H1 (cell line): ENCODE results near the gene BSN. TPM values are rescaled to one million over a fixed set of nuclear protein-coding genes. Genes with fewer than 3 reads are reported as not detected.

Source experiments
- CTCF ChIA-PET: fragments of 300-600 bp; sonication (Branson Sonifier 250); formaldehyde crosslinking; loops from one replicate; lab custom pipeline; 2021; ENCODE audit not compliant: partially characterized antibody; lab: Charles Lee
- POLR2A ChIA-PET: fragments of 300-600 bp; sonication (Branson Sonifier 250); formaldehyde crosslinking; loops from one replicate; lab custom pipeline; 2021; ENCODE audit warnings: inconsistent platforms; ENCODE audit not compliant: partially characterized antibody; lab: Charles Lee
- DNase-seq, 2 experiments: peaks; one replicate each; pipeline versions ENCODE4 v3.0.0 to v3.0.0-alpha.2; 2010 to 2022; ENCODE audit warnings: low spot score in 2 of 2, low read depth in 1 of 2, mixed read lengths in 1 of 2
- FAIRE-seq: peaks from 2 replicates; lab custom pipeline; 2011; peaks lifted over from hg19 to GRCh38; lab: Jason Lieb, UNC
- H2AFZ ChIP-seq: 2 replicates; pipeline ENCODE4 v1.8.1; 2012; ENCODE audit warnings: low read length, inconsistent platforms
- H2AK5ac ChIP-seq: 2 replicates; pipeline ENCODE4 v1.6.1; 2013; ENCODE audit warnings: low read depth, low read length
- H2BK120ac ChIP-seq: replicated peaks from 2 replicates; pipeline ENCODE3; 2013; ENCODE audit warnings: low read depth, low read length, inconsistent platforms
- H2BK12ac ChIP-seq: 2 replicates; pipeline ENCODE4 v1.6.1; 2013; ENCODE audit warnings: low read depth, low read length
- H2BK15ac ChIP-seq: 2 replicates; pipeline ENCODE4 v1.6.1; 2013; ENCODE audit warnings: low read length
- H2BK20ac ChIP-seq: 2 replicates; pipeline ENCODE4 v1.6.1; 2013; ENCODE audit warnings: low read length
- H2BK5ac ChIP-seq: 2 replicates; pipeline ENCODE4 v1.6.1; 2013; ENCODE audit warnings: low read depth, low read length
- H3K14ac ChIP-seq: 2 replicates; pipeline ENCODE4 v1.6.1; 2013; ENCODE audit warnings: inconsistent platforms; ENCODE audit not compliant: insufficient read length
- H3K18ac ChIP-seq: 2 replicates; pipeline ENCODE4 v1.6.1; 2013; ENCODE audit warnings: low read length; ENCODE audit errors: extremely low read depth
- H3K23ac ChIP-seq: 2 replicates; pipeline ENCODE4 v1.6.1; 2013; ENCODE audit warnings: inconsistent platforms; ENCODE audit not compliant: insufficient read length
- H3K23me2 ChIP-seq: 2 replicates; pipeline ENCODE4 v1.6.1; 2013; ENCODE audit warnings: low read depth, low read length
- H3K27ac ChIP-seq: 2 replicates; pipeline ENCODE4 v1.6.1; 2011; ENCODE audit warnings: low read depth, low read length, inconsistent platforms
- H3K27me3 ChIP-seq, 4 experiments: replicated peaks in 1 of 4; 1 replicate in 1 of 4; 2 replicates in 3 of 4; pipeline versions ENCODE4 v1.6.1 to v1.8.1; 2011 to 2013; ENCODE audit warnings: low read length in 3 of 4, mild to moderate bottlenecking in 3 of 4, inconsistent platforms in 2 of 4, mixed read lengths in 2 of 4, moderate library complexity in 1 of 4; ENCODE audit not compliant: control insufficient read depth in 3 of 4, insufficient read depth in 3 of 4; ENCODE audit errors: extremely low read depth in 1 of 4
- H3K36me3 ChIP-seq, 4 experiments: 2 replicates each; pipeline versions ENCODE4 v1.6.1 to v1.8.1; 2011 to 2013; ENCODE audit warnings: mild to moderate bottlenecking in 4 of 4, low read length in 3 of 4, moderate library complexity in 2 of 4, control low read depth in 1 of 4, inconsistent platforms in 1 of 4; ENCODE audit not compliant: insufficient read depth in 4 of 4, control insufficient read depth in 2 of 4
- H3K4ac ChIP-seq: replicated peaks from 2 replicates; pipeline ENCODE3; 2013; ENCODE audit warnings: low read length, low read depth, mixed read lengths, inconsistent platforms; ENCODE audit not compliant: insufficient read length
- H3K4me1 ChIP-seq, 4 experiments: replicated peaks in 1 of 4; 1 replicate in 1 of 4; 2 replicates in 3 of 4; pipeline versions ENCODE4 v1.6.1 to v1.8.1; 2011 to 2013; ENCODE audit warnings: low read length in 3 of 4, inconsistent platforms in 2 of 4, mixed read lengths in 1 of 4; ENCODE audit not compliant: insufficient read depth in 4 of 4, control insufficient read depth in 3 of 4
- H3K4me2 ChIP-seq, 2 experiments: 2 replicates each; pipeline versions ENCODE4 v1.6.1 to v1.8.1; 2011 to 2013; ENCODE audit warnings: low read depth in 2 of 2, low read length in 2 of 2, control low read depth in 1 of 2, inconsistent platforms in 1 of 2, mild to moderate bottlenecking in 1 of 2; ENCODE audit not compliant: insufficient read depth in 1 of 2
- H3K4me3 ChIP-seq, 4 experiments: fragments of 200-600, 300-600 bp in 1 of 4; sonication (generic), shearing (Covaris generic), sonication (Bioruptor Twin) in 1 of 4; 2 replicates each; pipeline versions ENCODE4 v1.5.1 to v1.8.1; 2011 to 2016; ENCODE audit warnings: low read length in 4 of 4, low read depth in 3 of 4, control low read depth in 2 of 4, inconsistent platforms in 2 of 4, mild to moderate bottlenecking in 2 of 4, mixed read lengths in 1 of 4, moderate library complexity in 1 of 4; ENCODE audit not compliant: insufficient read depth in 2 of 4; ENCODE audit errors: extremely low read depth in 1 of 4
- H3K56ac ChIP-seq: replicated peaks from 2 replicates; pipeline ENCODE3; 2013; ENCODE audit warnings: low read depth, mild to moderate bottlenecking, mixed read lengths, low read length, inconsistent platforms; ENCODE audit not compliant: insufficient read length
- H3K79me1 ChIP-seq: 2 replicates; pipeline ENCODE4 v1.6.1; 2013; ENCODE audit warnings: low read depth, low read length, control low read depth
- H3K79me2 ChIP-seq, 2 experiments: 2 replicates each; pipeline versions ENCODE4 v1.6.1 to v1.8.1; 2012 to 2013; ENCODE audit warnings: low read length in 2 of 2, mild to moderate bottlenecking in 2 of 2, inconsistent platforms in 1 of 2; ENCODE audit not compliant: insufficient read depth in 2 of 2, control insufficient read depth in 1 of 2
- H3K9ac ChIP-seq, 4 experiments: replicated peaks in 1 of 4; 1 replicate in 1 of 4; 2 replicates in 3 of 4; pipeline versions ENCODE4 v1.6.1 to v1.8.1; 2011 to 2013; ENCODE audit warnings: low read depth in 3 of 4, low read length in 3 of 4, control low read depth in 2 of 4, mild to moderate bottlenecking in 2 of 4, moderate library complexity in 2 of 4, inconsistent platforms in 1 of 4; ENCODE audit errors: extremely low read depth in 1 of 4
- H3K9me3 ChIP-seq, 2 experiments: 2 replicates each; pipeline versions ENCODE4 v1.6.1 to v1.8.1; 2012 to 2013; ENCODE audit warnings: mild to moderate bottlenecking in 2 of 2, moderate library complexity in 2 of 2, control low read depth in 1 of 2, inconsistent platforms in 1 of 2, low read depth in 1 of 2, low read length in 1 of 2, mixed read lengths in 1 of 2; ENCODE audit not compliant: insufficient read depth in 2 of 2
- H4K20me1 ChIP-seq, 2 experiments: replicated peaks in 1 of 2; 2 replicates each; pipeline versions ENCODE3 to v1.8.1; 2011 to 2013; ENCODE audit warnings: inconsistent platforms in 2 of 2, low read length in 2 of 2, mild to moderate bottlenecking in 1 of 2; ENCODE audit not compliant: insufficient read depth in 2 of 2, control insufficient read depth in 1 of 2
- H4K5ac ChIP-seq: 2 replicates; pipeline ENCODE4 v1.6.1; 2013; ENCODE audit warnings: low read length, low read depth, mixed read lengths, inconsistent platforms; ENCODE audit not compliant: insufficient read length
- H4K8ac ChIP-seq: 2 replicates; pipeline ENCODE4 v1.8.0; 2013; ENCODE audit warnings: mild to moderate bottlenecking, moderate library complexity, low read length, inconsistent platforms; ENCODE audit not compliant: insufficient read depth; ENCODE audit errors: extremely low read depth
- H4K91ac ChIP-seq: replicated peaks from 2 replicates; pipeline ENCODE3; 2013; ENCODE audit warnings: low read length, mixed read lengths, inconsistent platforms; ENCODE audit not compliant: insufficient read length
- BACH1 ChIP-seq: IDR thresholded peaks from 2 replicates; pipeline ENCODE4 v1.6.1; 2012; ENCODE audit warnings: low read length, improper control_type of control experiment
- CBX8 ChIP-seq: fragments of 300-800, 300-1000 bp; sonication (generic); IDR thresholded peaks from 2 replicates; pipeline ENCODE4 v1.7.1; 2016; ENCODE audit warnings: low read depth, low read length, borderline replicate concordance
- E2F6 ChIP-seq: IDR thresholded peaks from 2 replicates; pipeline ENCODE4 v1.6.1; 2012; ENCODE audit warnings: inconsistent platforms
- EZH2 ChIP-seq: fragments of 200-600 bp; sonication (generic); IDR thresholded peaks from 2 replicates; pipeline ENCODE4 v1.7.1; 2012; ENCODE audit warnings: low read depth, mild to moderate bottlenecking, moderate library complexity, low read length, inconsistent platforms; ENCODE audit not compliant: severe bottlenecking
- GTF2F1 ChIP-seq: IDR thresholded peaks from 2 replicates; pipeline ENCODE4 v1.6.1; 2012; ENCODE audit warnings: low read depth, low read length, improper control_type of control experiment, borderline replicate concordance
- POLR2AphosphoS5 ChIP-seq: IDR thresholded peaks from 2 replicates; pipeline ENCODE4 v1.6.1; 2011; ENCODE audit warnings: low read depth, low read length
- RBBP5 ChIP-seq: IDR thresholded peaks from 2 replicates; pipeline ENCODE4 v1.7.1; 2012; ENCODE audit warnings: low read depth, mild to moderate bottlenecking, inconsistent platforms, low read length, moderate library complexity, borderline replicate concordance
- SIN3A ChIP-seq, 2 experiments: IDR thresholded peaks in 1 of 2; conservative IDR thresholded peaks in 1 of 2; 2 replicates each; pipeline ENCODE4 v1.6.1; 2011 to 2012; ENCODE audit warnings: low read length in 2 of 2, improper control_type of control experiment in 1 of 2, low read depth in 1 of 2, mild to moderate bottlenecking in 1 of 2
- SUZ12 ChIP-seq: fragments of 200-600 bp; sonication (generic); IDR thresholded peaks from 2 replicates; pipeline ENCODE4 v1.6.1; 2012; ENCODE audit warnings: mild to moderate bottlenecking, inconsistent platforms, low read length, moderate library complexity, mixed read lengths
- WGBS, 2 experiments: shearing (Covaris generic) in 1 of 2; methylation state at CpG; one replicate each; pipeline versions ENCODE4 v1.1.6 to v1.1.7; 2013 to 2015; ENCODE audit warnings: low lambda C conversion rate in 2 of 2, mixed read lengths in 2 of 2, inconsistent platforms in 1 of 2, low coverage in 1 of 2, missing lambda C conversion rate in 1 of 2; ENCODE audit not compliant: insufficient replicate concordance in 2 of 2, insufficient coverage in 1 of 2, insufficient read length in 1 of 2; ENCODE audit errors: extremely low coverage in 1 of 2, missing lambda C conversion rate in 1 of 2; 5-methylcytosine and 5-hydroxymethylcytosine counted together
- polyA plus RNA-seq, 7 experiments: library from polyadenylated mRNA; depleted of rRNA in 3 of 7; stranded (reverse) in 5 of 7; unstranded in 2 of 7; fragments of >200 nt in 5 of 7; fragments of 200-250 nt in 2 of 7; gene quantifications; 1 replicate in 5 of 7; 2 replicates in 1 of 7; 4 replicates in 1 of 7; pipeline versions ENCODE4 v1.2.1 to v1.2.3, GENCODE V29; 2011 to 2013; ENCODE audit warnings: missing spikeins in 2 of 7, mixed read lengths in 2 of 7
- total RNA-seq: library from RNA; stranded (reverse); fragmentation: NEBNext Ultra II Directional; extraction: Animal tissue kit (Norgen Biotek cat#: 25700); gene quantifications from 2 replicates; pipeline ENCODE4 v1.2.1, GENCODE V29; 2021

BSN gene
- total and polyA plus RNA-seq, 2 of the 8 experiments (the other 6 are each of a cell fraction or from before 2014, with no cell fraction given): 0.60 to 3.0 TPM

- Histone ChIP-seq H4K5ac (no peak overlapping the region), H2BK120ac (no peak overlapping the region), H3K4me3 (no peak overlapping the region), H3K23ac (no peak overlapping the region), H2BK20ac (no peak overlapping the region), H4K91ac (no peak overlapping the region), H2AFZ (no peak overlapping the region), H3K79me2 (no peaks in the 10 kb centered on the region), H3K9ac (no peak overlapping the region), H2AK5ac (no peak overlapping the region), H3K4me1 (peaks cover 0 to 3% (median 0%) of the 10 kb centered on the region in 4 experiments; a peak in 1 of 7 replicates), H3K27me3 (no peaks in the 10 kb centered on the region), H3K36me3 (no peaks in the 10 kb centered on the region; a peak in 2 of 8 replicates), H3K4ac (no peak overlapping the region), H2BK12ac (no peak overlapping the region), H4K8ac (0 out of 2 replicates have a peak overlapping the region, but pooled peaks have one; percentile 75), H3K79me1 (no peaks in the 10 kb centered on the region), H3K23me2 (no peaks in the 10 kb centered on the region; the same call in 1 of the 2 replicates), H4K20me1 (peaks cover 0 to 4% of the 10 kb centered on the region in 2 experiments), H3K27ac (no peak overlapping the region), H2BK15ac (no peak overlapping the region), H3K4me2 (no peak overlapping the region), H3K9me3 (no peaks in the 10 kb centered on the region), H3K56ac (no peak overlapping the region), H3K18ac (no peak overlapping the region), H2BK5ac (no peak overlapping the region), H3K14ac (no peak overlapping the region)
- WGBS, 2 experiments: 92% methylated on average over 5 of the region's 5 CpGs; no CpG with 5 or more reads in 1 of the 2 experiments
- no peak for DNase-seq
- CTCF ChIA-PET: interaction anchor here (0.6 to 3.7 kb wide), 7 partner anchors 9 to 160 kb away, joined by 3 to 55 read pairs (median 3); no protein-coding TSS in a partner anchor
- TF ChIP-seq E2F6 (no peak), RBBP5 (no peak), SUZ12 (no peak), POLR2AphosphoS5 (no peak), SIN3A (conservative IDR thresholded peaks at IDR 0.05 in 1 of 2, IDR thresholded peaks at IDR 0.05 in 1 of 2; ENCODE audit: low read depth in 1 of 2, low read length in 2 of 2) (no peak), GTF2F1 (no peak), BACH1 (no peak), CBX8 (no peak), EZH2 (no peak)
- no peak for FAIRE-seq
- POLR2A ChIA-PET: interaction anchor here (0.7 to 3.8 kb wide), 5 partner anchors 8 to 159 kb away, joined by 3 to 41 read pairs (median 6); partner anchors contain the start of genes AMIGO3 and GMPPB
These were observed 157.2 kb downstream of the BSN start for GRCh38 chr3:49711489-49711888.
